Measurements from ENCODE around the gene ZNF764.
"Not testable (repeated sequence)": the region's sequence is repeated elsewhere in the genome, so short reads cannot be mapped to it uniquely, and the experiment has no call there.

Gene ZNF764

DNA sequence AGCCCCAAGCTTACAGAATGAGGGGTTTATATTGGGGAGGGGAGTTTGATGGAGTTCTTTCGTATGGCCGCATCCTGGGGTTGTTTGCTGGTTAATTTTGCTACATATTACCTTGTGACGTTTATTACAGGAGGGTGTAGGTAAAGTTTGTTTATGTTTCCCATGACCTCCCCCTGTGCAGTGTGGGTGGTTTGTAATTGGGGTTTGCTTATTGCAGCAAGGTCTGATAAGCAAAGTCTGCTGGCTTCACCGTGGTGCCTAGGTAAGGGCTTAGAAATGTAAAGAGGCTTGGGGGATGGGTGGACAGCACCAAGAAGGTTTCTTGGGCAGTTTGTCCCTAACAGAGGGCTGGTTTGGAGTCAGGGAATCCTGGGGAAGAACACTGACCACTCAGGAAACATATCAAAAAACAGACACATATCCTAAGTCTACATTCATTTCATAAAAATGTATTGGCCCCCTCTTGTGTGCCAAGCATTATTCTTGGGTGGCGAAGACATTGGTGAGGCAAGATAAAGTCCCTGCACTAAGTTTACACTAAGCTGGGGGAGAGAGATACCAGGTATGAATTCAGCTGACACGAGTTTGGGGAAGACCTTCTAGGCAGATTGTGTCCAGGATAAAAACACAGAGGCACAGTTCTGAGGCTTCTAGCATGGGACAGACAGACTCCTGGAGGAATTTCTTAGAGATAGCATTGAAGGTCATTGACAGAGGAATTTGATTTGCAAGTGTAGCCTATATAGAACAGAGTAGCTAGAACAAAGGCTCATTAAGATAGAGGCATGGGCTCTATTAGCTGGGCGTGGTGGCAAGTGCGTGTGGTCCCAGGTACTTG, 9.5 kb downstream of the ZNF764 start:
- no peak for DNase-seq (ENCODE audit: low read depth)

- no peak for DNase-seq (ENCODE audit: low read depth)
Measured at GRCh38 chr16:30546115-30546514, 12.1 kb downstream of the ZNF764 start.

DNA sequence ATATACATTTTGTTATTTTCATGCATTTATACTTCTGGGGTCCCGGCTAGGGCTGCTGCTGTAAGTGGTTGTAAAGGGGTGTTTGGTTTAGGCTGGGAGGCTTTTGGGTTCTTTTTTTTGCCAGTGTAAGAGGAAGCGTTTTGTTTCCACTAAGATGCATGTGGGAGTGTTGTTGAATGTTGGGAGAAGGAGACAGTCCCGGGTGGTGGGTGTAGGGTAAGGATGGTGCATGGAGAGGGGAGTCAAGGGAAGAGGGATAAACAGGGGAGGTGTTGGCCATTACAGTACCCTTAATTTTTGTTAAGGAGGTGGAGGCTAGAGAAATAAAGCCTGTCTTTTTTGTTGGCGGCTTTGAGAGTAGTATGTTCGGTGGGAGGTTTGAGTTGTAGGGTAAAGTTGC, 15.1 kb downstream of the ZNF764 start:
- DNase-seq (ENCODE audit: low read depth), result no peak

GRCh38 chr16:30541502-30542329, 16.5 kb downstream of the ZNF764 start:
- no peak for DNase-seq (ENCODE audit: low read depth)

DNA sequence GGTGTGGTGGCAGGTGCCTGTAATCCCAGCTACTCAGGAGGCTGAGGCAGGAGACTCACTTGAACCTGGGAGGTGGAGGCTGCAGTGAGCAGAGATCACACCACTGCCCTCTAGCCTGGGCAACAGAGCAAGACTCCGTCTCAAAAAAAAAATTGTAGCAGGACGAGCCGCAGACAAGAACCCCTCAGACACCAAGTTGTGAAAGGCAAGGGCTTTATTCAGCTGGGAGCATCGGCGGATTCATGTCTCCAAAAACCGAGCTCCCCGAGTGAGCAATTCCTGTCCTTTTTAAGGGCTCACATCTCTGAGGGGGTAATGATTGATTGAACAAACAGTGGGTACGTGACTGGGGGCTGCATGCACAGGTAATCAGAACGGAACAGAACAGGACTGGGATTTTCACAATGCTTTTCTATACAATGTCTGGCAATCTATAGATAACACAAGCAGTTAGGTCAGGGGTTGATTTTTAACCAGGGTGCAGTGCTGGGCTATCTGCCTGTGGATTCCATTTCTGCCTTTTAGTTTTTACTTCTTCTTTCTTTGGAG, 17.2 kb downstream of the ZNF764 start:
- not testable (repeated sequence) for DNase-seq (ENCODE audit: low read depth)

- not testable (repeated sequence) for DNase-seq (ENCODE audit: low read depth)
Measured at GRCh38 chr16:30539986-30540526, 18.1 kb downstream of the ZNF764 start.

DNA sequence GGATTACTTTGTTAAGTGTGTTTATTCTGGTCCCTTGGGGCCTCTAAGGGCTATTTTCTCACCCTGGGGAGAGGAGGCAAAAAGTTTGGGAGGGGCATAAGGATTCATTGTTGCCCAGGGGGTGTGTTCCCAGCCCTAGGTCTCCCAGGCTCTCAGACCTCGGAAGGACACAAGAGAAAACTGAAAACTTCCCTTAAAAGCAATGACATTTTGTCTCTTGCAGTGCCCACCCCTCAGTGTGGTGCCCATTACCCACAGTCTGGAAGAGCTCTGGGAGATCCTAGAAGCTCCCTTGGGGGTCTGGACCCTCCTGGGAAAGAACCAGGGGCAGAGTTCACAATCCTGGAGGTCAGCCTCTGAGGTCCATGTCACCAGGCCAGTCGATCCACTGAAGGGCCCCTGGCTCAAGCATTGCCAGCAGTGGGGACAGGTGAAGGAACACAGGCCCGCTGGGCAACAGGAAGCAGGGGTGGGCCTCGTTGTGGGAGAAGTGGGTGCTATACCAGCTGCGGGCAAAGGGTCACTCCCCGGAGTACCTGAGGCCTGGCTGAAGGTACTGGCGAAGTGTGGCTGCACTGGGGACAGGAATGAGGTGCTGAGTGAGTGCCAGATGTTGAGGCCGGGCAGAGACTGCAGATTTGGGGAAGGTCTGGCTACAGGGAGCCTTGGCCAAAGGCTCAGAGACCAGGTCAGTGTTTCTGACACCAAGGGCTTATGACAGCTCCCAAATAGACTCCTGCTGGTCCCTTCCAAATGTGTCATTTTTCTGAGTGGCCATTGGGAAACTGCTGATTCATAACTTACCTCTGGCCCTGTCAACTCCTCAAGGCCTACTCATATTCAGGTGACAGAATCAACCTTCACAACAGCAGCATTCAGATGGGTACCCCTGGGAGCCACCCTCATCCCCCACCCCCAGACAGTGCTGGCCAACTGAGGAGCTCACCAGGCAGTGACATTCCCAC, 18.9 kb downstream of the ZNF764 start:
- no peak for DNase-seq (ENCODE audit: low read depth)

GRCh38 chr16:30536391-30537024, 21.7 kb downstream of the ZNF764 start:
- DNase-seq (ENCODE audit: low read depth), result not testable (repeated sequence)

DNA sequence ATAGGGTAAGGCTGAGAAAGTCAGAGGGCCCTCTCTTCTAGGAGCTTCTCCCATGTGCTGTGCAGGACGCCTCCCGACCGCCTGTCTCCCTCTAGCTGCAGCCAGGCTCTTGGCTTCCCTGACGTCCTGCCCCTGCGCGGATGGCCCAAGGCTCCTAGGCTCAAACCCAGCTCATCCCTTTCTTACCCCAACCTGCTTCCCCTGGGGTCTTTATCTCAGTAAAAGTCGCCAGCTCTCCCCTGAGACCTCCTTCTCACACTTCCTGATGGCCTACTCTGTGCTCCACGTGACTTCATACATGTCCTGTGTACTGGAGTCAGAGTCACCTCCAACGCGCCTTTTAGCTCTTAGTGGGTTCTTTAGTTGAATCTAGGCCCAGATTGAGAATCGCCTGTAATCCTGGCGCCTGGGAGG, 22.4 kb downstream of the ZNF764 start:
- peak; percentile 41 for DNase-seq (ENCODE audit: low read depth)

GRCh38 chr16:30535106-30535776, 22.9 kb downstream of the ZNF764 start:
- DNase-seq (ENCODE audit: low read depth), result no peak

DNA sequence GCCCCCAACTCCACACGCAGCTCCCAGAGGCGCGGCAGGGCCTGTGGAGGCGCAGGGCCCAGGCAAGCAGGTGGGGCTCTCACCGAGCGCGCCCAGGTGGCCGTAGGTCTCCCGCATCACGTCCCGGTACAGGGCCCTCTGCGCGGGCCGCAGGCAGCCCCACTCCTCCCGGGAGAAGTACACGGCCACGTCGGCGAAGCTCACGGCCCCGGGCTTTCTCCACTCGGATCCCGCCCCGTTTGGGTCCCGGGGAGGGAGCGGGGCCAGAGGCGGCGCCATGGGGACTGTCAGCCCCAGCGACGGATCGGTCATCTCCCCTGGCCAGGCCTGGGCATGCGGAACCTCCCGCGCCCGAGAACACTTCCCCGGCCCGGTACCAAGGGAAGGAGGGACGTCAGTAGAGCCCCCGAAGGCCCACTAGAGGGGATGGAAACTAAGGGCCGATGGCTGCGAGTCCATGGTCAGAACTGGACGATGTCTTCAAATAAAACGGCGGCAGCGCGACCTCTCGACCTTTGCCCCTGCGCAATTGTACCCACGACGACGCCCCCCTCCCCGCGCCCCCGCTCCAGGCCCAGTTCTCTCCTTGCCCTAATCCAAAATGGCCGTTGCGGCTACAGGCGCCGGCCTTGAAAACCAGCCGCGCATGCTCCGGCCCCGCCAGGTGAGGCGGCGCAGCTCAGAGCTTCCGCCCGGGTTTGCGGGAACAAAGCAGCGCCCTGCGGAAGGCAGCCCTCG, 23.6 kb downstream of the ZNF764 start, which contains the start of gene ZNF747:
Gene ZNF747, minus strand, starts transcription at position 491 of the 738 bp plus-strand sequence. Its CDS starts 179 bp downstream, at position 312.
- DNase-seq (ENCODE audit: low read depth), result peak; percentile 87

DNA sequence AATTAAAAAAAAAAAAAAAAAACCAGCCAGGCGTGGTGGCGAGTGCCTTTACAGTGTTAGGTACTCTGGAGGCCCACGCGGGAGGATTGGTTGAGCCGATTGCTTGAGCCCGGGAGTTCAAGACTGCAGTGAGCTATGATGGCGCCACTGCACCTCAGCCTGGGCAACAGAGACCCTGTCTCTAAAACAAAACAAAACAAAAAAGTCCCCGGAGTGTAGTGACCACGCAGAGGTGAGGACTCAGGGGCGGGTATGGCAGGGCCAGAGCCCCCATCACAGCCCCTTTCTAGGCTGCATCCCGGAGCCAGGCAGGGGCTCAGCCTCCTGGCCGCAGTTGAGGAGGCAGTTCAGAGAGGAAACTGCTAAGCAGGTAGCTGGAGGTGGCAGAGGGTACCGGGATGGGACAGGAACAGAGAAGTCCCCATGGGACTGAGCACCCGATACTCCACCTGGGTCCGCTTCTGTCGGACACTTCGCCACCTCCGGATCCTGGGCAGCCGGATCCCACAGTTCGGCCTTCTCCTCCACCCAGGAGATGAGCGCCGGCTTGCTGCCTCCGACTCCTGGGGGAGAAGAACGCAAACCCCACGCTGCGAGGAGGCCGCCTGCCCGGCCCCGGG, 24.3 kb downstream of the ZNF764 start:
- DNase-seq (ENCODE audit: low read depth), result no peak

- DNase-seq (ENCODE audit: low read depth), result no peak
Measured at GRCh38 chr16:30533146-30533522, 25.0 kb downstream of the ZNF764 start.

DNA sequence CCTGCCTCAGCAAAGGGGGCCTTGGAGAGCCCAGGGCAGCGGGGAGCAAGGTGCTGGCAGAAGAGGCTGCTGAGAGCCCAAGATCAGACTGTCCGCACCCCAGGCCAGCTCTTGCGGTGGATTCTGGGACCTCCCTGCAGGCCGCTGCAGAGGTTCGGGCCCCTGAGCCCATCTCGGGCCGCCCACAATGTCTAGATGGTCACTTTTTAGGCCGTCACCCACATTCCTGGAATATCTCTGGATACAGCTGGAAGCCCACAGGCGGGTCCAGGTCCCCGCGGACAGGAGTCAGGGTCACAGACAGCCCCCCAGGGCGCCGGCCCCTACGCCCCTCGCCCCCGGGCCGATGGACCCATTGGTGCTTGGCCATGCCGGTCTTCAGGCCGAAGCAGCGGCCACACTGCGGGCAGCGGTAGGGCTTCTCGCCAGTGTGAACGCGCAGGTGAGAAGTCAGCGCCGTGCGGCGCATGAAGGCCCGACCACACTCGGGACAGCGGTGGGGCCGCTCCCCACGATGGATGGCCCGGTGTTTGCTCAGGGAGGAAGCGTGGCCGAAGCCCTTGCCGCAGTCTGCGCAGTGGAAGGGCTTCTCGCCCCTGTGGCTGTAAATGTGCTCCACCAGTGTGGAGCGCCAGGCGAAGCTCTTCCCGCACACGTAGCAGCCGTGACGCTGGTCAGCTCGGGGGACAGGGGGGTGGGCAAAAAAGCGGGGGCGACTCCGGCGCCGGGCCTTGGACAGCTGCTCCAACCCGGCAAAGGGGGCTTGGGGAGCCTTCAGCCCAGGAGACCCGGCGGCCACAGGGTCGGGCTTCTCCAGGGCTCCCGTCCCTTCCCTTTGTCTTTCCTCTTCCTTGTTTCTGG, 25.7 kb downstream of the ZNF764 start:
- DNase-seq (ENCODE audit: low read depth), result no peak

GRCh38 chr16:30530163-30531037, 27.8 kb downstream of the ZNF764 start:
- DNase-seq (ENCODE audit: low read depth), result no peak

GRCh38 chr16:30528799-30529457, 29.2 kb downstream of the ZNF764 start:
- DNase-seq (ENCODE audit: low read depth), result no peak

Data from T follicular helper cell (primary cell).